GM19463 (cell line): ENCODE data around the gene TMEM242.
A peak's percentile ranks its signal among the peaks of the same experiment; 100 is the strongest.
"Not testable (repeated sequence)": the region's sequence is repeated elsewhere in the genome, so short reads cannot be mapped to it uniquely, and the experiment has no call there.

ENCODE experiments used
- ATAC-seq: cut with Tn5 transposase; IDR thresholded peaks from one replicate; pipeline ENCODE4 v1.9.1; 2021; ENCODE audit warnings: mild to moderate bottlenecking, moderate library complexity; ENCODE audit not compliant: unreplicated experiment

TMEM242 gene

GRCh38 chr6:157323255-157323965, at the start of gene TMEM242:
TMEM242 (minus strand) TSS chr6:157323519; CDS start chr6:157323499, 20 bp downstream.
- ATAC-seq, result peak; percentile 81

GRCh38 chr6:157372501-157373280, 49.4 kb upstream of the TMEM242 start:
- no peak for ATAC-seq

- no peak for ATAC-seq
Measured at GRCh38 chr6:157370755-157371154, 47.4 kb upstream of the TMEM242 start.

GRCh38 chr6:157368359-157369049, 45.2 kb upstream of the TMEM242 start:
- ATAC-seq, result no peak

GRCh38 chr6:157366648-157367047, 43.3 kb upstream of the TMEM242 start:
- no peak for ATAC-seq

GRCh38 chr6:157364705-157365104, 41.4 kb upstream of the TMEM242 start:
- no peak for ATAC-seq

GRCh38 chr6:157361886-157362285, 38.6 kb upstream of the TMEM242 start:
- ATAC-seq, result no peak

GRCh38 chr6:157358287-157358686, 35.0 kb upstream of the TMEM242 start:
- ATAC-seq, result no peak

GRCh38 chr6:157346373-157346772, 23.1 kb upstream of the TMEM242 start:
- ATAC-seq, result no peak

GRCh38 chr6:157343732-157344131, 20.4 kb upstream of the TMEM242 start:
- no peak for ATAC-seq

GRCh38 chr6:157339432-157339831, 16.1 kb upstream of the TMEM242 start:
- no peak for ATAC-seq

- ATAC-seq, result no peak
Measured at GRCh38 chr6:157337751-157338150, 14.4 kb upstream of the TMEM242 start.

- ATAC-seq, result not testable (repeated sequence)
Measured at GRCh38 chr6:157337276-157337675, 14.0 kb upstream of the TMEM242 start.

GRCh38 chr6:157335829-157336228, 12.5 kb upstream of the TMEM242 start:
- no peak for ATAC-seq

- ATAC-seq, result no peak
Measured at GRCh38 chr6:157333956-157334355, 10.6 kb upstream of the TMEM242 start.

- no peak for ATAC-seq
Measured at GRCh38 chr6:157333537-157333936, 10.2 kb upstream of the TMEM242 start.

GRCh38 chr6:157332813-157333212, 9.5 kb upstream of the TMEM242 start:
- no peak for ATAC-seq

- no peak for ATAC-seq
Measured at GRCh38 chr6:157330831-157331230, 7.5 kb upstream of the TMEM242 start.

- no peak for ATAC-seq
Measured at GRCh38 chr6:157329829-157330228, 6.5 kb upstream of the TMEM242 start.

GRCh38 chr6:157328108-157328692, 4.9 kb upstream of the TMEM242 start:
- ATAC-seq, result no peak

- ATAC-seq, result no peak
Measured at GRCh38 chr6:157326979-157327378, 3.7 kb upstream of the TMEM242 start.
